ENCODE measurements around the gene ZBTB32. TPM values are rescaled to one million over a fixed set of nuclear protein-coding genes. Genes with fewer than 3 reads are reported as not detected.
A peak's percentile ranks its signal among the peaks of the same experiment; 100 is the strongest.

ZBTB32 gene
- total RNA-seq, 1 donor from 2014 or later, result not detected

GRCh38 chr19:35739275-35740107 lies 35.1 kb downstream of the ZBTB32 start:
- Histone ChIP-seq H3K36me3 (no peaks in the 10 kb centered on the region), H3K79me2 (ENCODE audit: low read depth) (no peaks in the 10 kb centered on the region), H3K27me3 (no peaks in the 10 kb centered on the region), H4K20me1 (ENCODE audit: low read depth) (peaks cover 17% of the 10 kb centered on the region), H3K27ac (no peak overlapping the region), H3F3A (ENCODE audit: low read depth) (peaks cover 41% of the 10 kb centered on the region), H3K4me2 (peak overlapping the region; percentile 92), H2AFZ (replicated peaks) (no peak overlapping the region), H3K9me3 (ENCODE audit: low read depth) (no peaks in the 10 kb centered on the region), H3K9ac (no peak overlapping the region), H3K4me1 (peaks cover 9% of the 10 kb centered on the region), H3K4me3 (peak overlapping the region; percentile 79)
- peaks cover 11% of the 10 kb centered on the region for H3K27me3 Mint-ChIP-seq (ENCODE audit: insufficient read depth, low read depth)
- H3K36me3 Mint-ChIP-seq, result peaks cover 10% of the 10 kb centered on the region
- peaks cover 20% of the 10 kb centered on the region for H3K4me1 Mint-ChIP-seq
- peak overlapping the region; percentile 89 for H3K4me3 Mint-ChIP-seq
- no peak overlapping the region for H3K27ac Mint-ChIP-seq
- DNase-seq (ENCODE audit: low spot score), result no peak
- H3K9me3 Mint-ChIP-seq, result no peaks in the 10 kb centered on the region
- no peak for TF ChIP-seq CTCF (IDR thresholded peaks at IDR 0.05)
- TF ChIP-seq EZH2phosphoT487 (IDR thresholded peaks at IDR 0.05), result no peak
- no peak for TF ChIP-seq EZH2 (IDR thresholded peaks at IDR 0.05)

GRCh38 chr19:35740108-35740422 lies 35.7 kb downstream of the ZBTB32 start:
- Histone ChIP-seq H2AFZ (replicated peaks) (peak overlapping the region; percentile 73), H3K79me2 (ENCODE audit: low read depth) (no peaks in the 10 kb centered on the region), H3K27me3 (no peaks in the 10 kb centered on the region), H3K9me3 (ENCODE audit: low read depth) (no peaks in the 10 kb centered on the region), H3F3A (ENCODE audit: low read depth) (peaks cover 45% of the 10 kb centered on the region), H3K27ac (no peak overlapping the region), H3K4me3 (peak overlapping the region; percentile 79), H3K9ac (no peak overlapping the region), H3K4me2 (peak overlapping the region; percentile 92), H3K4me1 (peaks cover 9% of the 10 kb centered on the region), H3K36me3 (no peaks in the 10 kb centered on the region), H4K20me1 (ENCODE audit: low read depth) (peaks cover 17% of the 10 kb centered on the region)
- Mint-ChIP-seq H3K27ac (no peak overlapping the region), H3K27me3 (ENCODE audit: insufficient read depth, low read depth) (peaks cover 13% of the 10 kb centered on the region), H3K9me3 (no peaks in the 10 kb centered on the region), H3K4me1 (peaks cover 22% of the 10 kb centered on the region), H3K36me3 (peaks cover 9% of the 10 kb centered on the region), H3K4me3 (peak overlapping the region; percentile 89)
- DNase-seq (ENCODE audit: low spot score), result peak; percentile 25
- TF ChIP-seq EZH2phosphoT487 (IDR thresholded peaks at IDR 0.05), result no peak
- TF ChIP-seq EZH2 (IDR thresholded peaks at IDR 0.05), result no peak
- no peak for TF ChIP-seq CTCF (IDR thresholded peaks at IDR 0.05)

GRCh38 chr19:35740423-35741202 lies 36.3 kb downstream of the ZBTB32 start:
- H3K27me3 ChIP-seq, result no peaks in the 10 kb centered on the region
- no peaks in the 10 kb centered on the region for H3K36me3 ChIP-seq
- peaks cover 46% of the 10 kb centered on the region for H3F3A ChIP-seq (ENCODE audit: low read depth)
- no peaks in the 10 kb centered on the region for H3K9me3 Mint-ChIP-seq
- peaks cover 26% of the 10 kb centered on the region for H3K4me1 Mint-ChIP-seq
- H3K4me3 Mint-ChIP-seq, result peak overlapping the region; percentile 89
- peaks cover 9% of the 10 kb centered on the region for H3K36me3 Mint-ChIP-seq
- peak overlapping the region; percentile 79 for H3K4me3 ChIP-seq
- no peaks in the 10 kb centered on the region for H3K9me3 ChIP-seq (ENCODE audit: low read depth)
- peaks cover 13% of the 10 kb centered on the region for H3K27me3 Mint-ChIP-seq (ENCODE audit: insufficient read depth, low read depth)
- TF ChIP-seq EZH2 (IDR thresholded peaks at IDR 0.05) (no peak), CTCF (IDR thresholded peaks at IDR 0.05) (peak; percentile 56)
- H3K27ac Mint-ChIP-seq, result peak overlapping the region; percentile 87
- peaks cover under 1% of the 10 kb centered on the region for H3K79me2 ChIP-seq (ENCODE audit: low read depth)
- peaks cover 9% of the 10 kb centered on the region for H3K4me1 ChIP-seq
- H3K27ac ChIP-seq, result peak overlapping the region; percentile 81
- peak; percentile 99 for DNase-seq (ENCODE audit: low spot score)
- peaks cover 17% of the 10 kb centered on the region for H4K20me1 ChIP-seq (ENCODE audit: low read depth)
- peak overlapping the region; percentile 92 for H3K4me2 ChIP-seq
- peak overlapping the region; percentile 73 for H2AFZ ChIP-seq (replicated peaks)
- no peak overlapping the region for H3K9ac ChIP-seq
